Activated naive CD4-positive, alpha-beta T cell treated with anti-CD3 and anti-CD28 coated beads, Interleukin-2, amount 50 U/mL, for 16 hours (primary cell): ENCODE measurements around the gene SETD5.

Experiments used
- DNase-seq: peaks from one replicate; pipeline ENCODE4 v3.0.0-alpha.2; 2020

SETD5 gene

DNA sequence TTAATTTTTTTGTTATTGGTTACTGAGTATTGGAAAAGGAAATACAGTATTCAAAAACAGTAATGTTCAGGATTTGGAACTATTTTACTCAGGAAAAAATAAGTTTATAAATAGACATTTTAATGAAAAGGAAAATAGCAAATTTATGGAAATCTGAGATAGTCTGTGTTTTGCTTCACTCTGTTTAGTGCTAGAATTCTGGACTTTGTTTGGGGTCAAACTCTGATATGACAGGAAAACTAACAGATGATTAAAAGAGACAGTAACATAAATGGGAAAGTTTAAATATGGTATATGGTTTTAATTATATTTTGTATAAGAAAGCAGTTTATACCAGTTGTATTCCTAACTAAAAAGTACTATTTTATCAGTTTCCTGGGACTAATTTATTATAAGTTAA lies 17.4 kb downstream of the SETD5 start:
- no peak for DNase-seq

DNA sequence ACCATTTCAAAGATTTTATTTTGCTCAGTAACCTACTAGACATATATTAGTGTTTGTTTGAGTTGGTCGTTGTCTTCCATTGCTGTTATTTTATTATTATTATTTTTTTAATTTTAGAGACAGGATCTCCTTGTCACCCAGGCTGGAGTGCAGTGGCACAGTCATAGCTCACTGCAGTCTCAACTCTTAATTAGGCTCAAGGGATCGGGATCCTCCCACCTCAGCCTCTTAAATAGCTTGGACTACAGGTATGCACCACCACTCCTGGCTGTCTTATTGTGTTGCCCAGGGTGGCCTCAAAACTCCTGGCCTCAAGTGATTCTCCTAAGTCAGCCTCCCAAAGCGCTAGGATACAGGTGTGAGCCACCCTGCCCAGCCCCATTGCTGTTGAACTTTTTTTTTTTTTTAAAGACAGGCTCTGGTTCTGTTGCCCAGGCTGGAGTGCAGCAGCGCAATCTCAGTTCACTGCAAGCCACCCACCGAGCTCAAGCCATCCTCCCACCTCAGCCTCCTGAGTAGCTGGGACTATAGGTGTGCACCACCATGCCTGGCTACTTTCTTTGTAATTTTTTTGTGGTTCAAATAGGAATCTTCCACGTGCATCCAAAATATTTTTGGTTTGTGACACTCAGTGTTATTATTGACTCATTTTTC lies 18.2 kb downstream of the SETD5 start:
- DNase-seq, result no peak

DNA sequence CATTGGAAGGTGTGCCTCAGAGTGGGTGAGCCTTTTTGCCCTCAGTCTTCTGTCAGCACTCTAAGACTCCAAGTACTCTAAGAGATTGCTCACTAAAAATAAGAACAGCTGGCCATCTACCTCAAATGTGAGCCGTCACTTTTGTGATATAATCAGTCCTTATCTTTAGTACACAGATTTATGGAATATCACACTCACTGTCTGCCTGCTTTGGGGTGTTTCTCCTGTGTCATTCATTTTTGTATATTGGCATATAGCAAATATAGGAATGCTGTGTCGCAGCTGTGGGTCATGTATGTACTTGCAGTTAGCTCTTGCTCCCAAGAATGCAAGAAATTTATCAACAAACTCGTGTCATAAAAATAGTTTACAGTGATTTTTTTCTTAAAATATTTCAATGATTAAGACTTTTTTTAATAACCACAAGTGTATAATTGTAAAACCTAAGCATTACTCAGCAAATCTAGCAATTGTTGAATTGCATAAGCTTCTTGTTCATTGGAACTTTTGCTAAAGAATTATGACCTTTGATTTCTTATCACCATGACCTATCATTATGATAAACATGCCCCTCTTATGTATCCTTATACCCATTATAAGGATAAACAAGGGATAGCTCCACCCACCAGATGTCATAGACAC lies 18.8 kb downstream of the SETD5 start:
- no peak for DNase-seq

GRCh38 chr3:9420850-9421549 lies 23.6 kb downstream of the SETD5 start:
- no peak for DNase-seq

- no peak for DNase-seq
Measured at GRCh38 chr3:9422712-9423424, 25.5 kb downstream of the SETD5 start.

- DNase-seq, result no peak
Measured at GRCh38 chr3:9428411-9428810, 31.0 kb downstream of the SETD5 start.

DNA sequence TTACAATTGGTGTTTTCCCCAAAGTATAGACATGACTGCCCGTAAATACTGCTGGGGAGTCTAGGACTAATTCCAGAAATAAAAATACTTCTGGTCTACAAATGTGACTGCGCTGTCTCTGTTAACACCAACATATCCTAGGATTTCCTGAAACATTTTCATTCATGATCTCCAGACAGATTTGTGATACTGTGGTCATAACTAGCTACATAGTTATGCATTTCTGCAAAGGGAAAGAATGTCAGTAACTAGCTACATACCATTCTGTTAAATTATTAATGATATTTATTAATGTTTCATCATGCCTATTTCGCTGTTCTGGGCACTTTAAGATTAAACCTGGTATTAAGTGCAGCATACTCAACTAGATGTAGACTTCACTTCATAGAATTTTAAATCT lies 33.3 kb downstream of the SETD5 start:
- no peak for DNase-seq

GRCh38 chr3:9433627-9434521 lies 36.5 kb downstream of the SETD5 start:
- no peak for DNase-seq

DNA sequence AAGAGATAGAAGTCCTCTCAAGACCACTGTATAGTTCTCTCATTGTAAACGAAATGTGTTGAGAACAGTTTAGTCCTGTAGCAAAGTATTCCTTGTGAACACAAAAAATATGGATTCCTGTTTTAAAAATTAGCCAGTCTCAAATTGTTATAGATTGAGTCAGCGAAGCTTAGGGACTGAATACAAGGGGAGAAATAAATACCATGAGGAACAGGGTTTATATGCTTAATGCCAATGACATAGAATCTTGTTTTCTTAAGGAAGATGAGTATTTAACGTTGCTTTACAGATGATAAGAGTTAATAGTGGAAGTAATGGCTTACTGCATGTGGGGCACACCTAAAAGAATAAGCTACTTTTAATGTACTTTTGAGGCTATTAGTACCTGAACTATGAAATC lies 37.9 kb downstream of the SETD5 start:
- DNase-seq, result no peak

- DNase-seq, result no peak
Measured at GRCh38 chr3:9439331-9439730, 41.9 kb downstream of the SETD5 start.

DNA sequence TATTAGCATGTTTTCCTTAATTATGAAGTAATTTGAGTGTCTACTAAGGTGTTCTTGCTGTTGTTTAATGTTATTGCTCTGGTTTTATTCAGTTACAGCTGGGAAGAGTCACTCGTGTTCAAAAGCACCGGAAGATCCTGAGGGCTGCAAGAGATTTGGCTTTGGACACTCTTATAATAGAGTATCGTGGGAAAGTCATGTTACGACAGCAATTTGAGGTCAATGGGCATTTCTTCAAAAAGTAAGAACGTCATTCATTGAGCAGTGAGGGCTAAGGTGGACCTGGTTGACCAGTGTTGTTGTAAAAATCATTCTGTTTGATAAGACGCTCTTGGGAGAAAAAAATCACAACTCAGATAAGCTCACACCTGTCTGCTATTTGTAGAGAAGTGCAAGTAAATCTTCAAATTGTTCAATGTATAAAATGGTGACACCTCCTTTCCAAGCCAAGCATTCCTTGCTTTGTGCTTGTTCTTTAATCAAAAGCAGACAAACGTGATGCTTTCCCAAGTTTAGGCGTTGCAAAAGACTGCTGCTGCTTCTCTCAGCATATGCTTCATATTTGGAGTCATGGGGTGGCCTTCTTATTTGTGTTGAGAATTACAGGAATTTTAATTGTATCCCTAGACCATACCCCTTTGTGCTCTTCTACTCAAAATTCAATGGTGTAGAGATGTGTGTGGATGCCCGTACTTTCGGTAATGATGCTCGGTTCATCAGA lies 44.2 kb downstream of the SETD5 start:
- DNase-seq, result no peak

DNA sequence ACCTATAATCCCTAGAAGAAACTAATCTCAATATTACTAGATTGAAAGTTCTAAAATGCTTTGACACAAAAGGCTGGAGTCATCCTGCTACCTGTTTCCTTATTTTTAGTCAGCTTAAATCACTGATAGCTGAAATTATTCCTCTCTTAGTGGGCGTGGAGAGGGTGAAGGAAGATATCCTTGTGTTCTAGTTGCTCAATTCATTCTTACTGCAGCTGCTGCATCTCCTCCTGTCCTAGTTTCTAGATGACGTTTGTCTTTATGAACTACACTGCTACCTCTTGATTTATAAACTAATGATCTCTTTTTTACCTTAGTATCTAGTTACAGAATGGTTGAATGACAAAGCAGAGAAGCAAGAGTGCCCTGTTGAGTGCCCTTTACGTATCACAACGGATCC lies 50.7 kb downstream of the SETD5 start:
- DNase-seq, result no peak

GRCh38 chr3:9448643-9449042 lies 51.2 kb downstream of the SETD5 start:
- no peak for DNase-seq

- no peak for DNase-seq
Measured at GRCh38 chr3:9450126-9450525, 52.7 kb downstream of the SETD5 start.

DNA sequence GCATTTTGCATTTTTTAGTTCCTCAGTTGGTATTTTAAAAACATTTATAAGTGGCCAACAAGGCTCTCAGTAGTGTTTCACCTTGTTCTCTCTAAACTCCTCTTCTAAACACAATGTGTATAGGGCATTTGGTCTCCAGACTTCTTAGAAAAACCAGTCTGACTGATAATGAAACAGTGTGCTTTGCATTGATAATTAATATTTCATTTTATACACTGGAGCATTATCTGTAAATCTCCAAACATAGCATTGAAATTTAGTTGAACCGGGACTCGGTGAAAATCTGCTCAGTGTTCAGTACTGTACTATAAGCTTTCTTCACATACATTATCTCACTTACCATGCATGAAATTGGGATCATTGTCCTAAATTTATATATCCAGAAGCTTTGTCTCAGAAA lies 53.6 kb downstream of the SETD5 start:
- DNase-seq, result no peak

GRCh38 chr3:9452417-9452816 lies 55.0 kb downstream of the SETD5 start:
- no peak for DNase-seq

DNA sequence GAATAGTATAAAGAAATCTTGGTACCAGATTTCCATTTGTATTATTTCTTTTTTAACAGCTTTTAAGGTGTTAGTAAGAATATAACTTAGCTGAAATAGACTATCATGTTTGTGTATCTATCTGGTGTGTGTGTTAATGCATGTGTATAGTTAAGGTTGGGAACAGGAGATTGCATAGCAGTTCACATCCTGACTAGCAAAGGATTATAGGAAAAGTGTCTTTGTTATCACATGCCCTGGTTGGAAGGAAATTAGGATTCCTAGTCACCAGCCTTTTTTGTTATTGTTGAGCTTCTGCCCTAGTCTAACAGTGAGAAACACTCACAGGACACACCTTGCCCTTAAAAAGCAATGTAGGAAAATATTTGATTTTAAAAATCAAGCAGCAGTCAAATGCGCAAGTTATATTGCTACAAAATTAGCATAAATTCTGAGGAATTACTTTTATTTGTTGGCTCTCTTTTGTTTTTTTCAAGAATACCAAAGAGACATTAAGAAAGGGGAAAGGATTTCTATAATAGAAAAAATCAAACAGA lies 58.2 kb downstream of the SETD5 start:
- no peak for DNase-seq

DNA sequence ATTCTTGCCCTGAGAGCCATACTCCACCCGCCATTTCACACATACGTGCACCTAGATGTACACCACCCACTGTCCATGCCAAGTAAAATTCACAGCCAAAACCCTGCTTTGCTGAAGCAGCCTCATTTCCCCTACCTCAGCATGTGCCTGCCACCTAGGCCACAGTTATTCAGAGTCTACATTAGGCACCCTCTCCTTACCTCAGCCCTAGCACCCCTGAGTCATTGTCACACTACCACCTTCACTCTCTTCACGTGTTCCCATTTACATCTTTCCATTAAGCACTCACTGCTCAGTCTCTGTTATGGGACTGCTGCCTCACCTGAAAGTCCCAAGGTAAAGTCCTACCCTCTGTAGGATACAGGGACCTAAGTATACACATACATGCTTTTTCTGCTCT lies 70.0 kb downstream of the SETD5 start:
- no peak for DNase-seq

DNA sequence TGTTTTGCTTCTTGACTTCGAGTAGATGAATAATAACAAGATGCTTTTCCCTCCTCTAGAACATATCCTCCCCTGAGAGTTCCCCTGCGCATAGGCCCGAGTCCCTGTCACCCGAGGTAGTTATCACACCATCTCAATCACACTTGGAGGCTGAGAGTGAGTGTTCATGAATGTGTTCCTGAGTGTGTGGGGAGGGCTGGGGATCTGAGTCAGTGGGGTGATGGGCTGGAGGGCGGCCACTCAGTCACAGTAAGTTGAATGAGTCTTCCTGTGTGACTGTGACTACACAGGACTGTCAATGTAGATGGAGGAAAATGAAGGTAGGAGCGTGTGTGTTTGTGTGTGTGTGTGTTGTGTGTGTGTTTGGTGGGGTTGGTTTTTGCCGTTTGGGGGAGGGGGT lies 71.0 kb downstream of the SETD5 start:
- no peak for DNase-seq

DNA sequence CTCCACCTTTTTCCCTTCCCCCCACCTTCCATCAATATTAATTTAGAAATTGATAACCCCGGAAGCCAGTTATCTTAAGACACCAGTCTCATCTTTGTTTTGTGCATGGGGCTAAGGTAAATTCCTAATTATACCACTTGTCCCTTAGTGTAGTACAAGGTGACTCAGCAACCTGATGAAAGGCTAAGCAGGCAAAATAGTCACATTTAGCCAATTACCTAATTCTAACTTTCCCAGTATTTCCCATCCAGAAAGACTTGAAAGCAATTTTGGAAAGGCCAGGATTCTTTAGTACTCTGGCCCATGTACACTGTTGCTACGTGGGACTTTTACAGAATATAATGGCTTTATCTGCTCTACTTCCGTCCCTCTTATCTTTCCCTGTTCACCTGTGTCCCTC lies 72.6 kb downstream of the SETD5 start:
- no peak for DNase-seq

DNA sequence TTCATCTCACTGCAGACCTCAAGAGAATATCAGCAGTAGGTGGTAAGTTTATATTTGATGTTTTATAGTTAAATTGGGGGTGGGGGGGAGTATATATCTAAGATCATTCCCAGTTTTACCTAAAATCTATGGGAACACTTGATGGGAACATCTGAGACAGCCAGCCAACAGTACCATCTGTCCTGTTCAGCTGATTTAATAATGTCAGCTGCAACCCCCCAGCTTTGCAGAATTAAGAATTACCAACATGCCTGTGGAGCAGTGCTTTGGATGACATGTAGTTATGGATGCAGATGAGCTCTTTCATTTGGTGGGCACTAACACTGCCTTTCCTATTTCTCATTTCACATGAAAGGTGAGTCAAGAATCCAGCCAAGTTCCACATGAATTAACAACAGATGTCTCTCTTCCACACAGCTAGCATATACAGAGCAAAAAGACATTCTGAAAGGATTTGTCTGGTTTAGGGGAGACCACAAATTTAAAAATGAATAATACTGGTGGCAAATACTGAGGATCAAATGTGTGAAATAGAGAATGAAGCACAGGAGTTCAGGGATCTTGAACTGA lies 76.2 kb downstream of the SETD5 start:
- no peak for DNase-seq
